D721Med (cell line): ENCODE measurements around the gene KCNH1.

Source experiments
- DNase-seq: peaks from one replicate; pipeline ENCODE4 v3.0.0; 2011; ENCODE audit warnings: low spot score; ENCODE audit not compliant: insufficient read length
- FAIRE-seq: peaks from 2 replicates; lab custom pipeline; 2011; peaks lifted over from hg19 to GRCh38; lab: Jason Lieb, UNC
- CTCF ChIP-seq: IDR thresholded peaks from 2 replicates; pipeline ENCODE4 v1.5.1; 2012; ENCODE audit warnings: mild to moderate bottlenecking, control low read depth; ENCODE audit not compliant: insufficient read depth; ENCODE audit errors: missing control alignments

KCNH1 gene

GRCh38 chr1:210647406-210648333 is 486.3 kb downstream of the KCNH1 start:
- no peak for TF ChIP-seq CTCF
- peak; percentile 66 for FAIRE-seq
- no peak for DNase-seq

- FAIRE-seq (peak; percentile 97), DNase-seq (peak; percentile 72)
- no peak for TF ChIP-seq CTCF
Observed at GRCh38 chr1:210646258-210646616, 487.7 kb downstream of the KCNH1 start.

GRCh38 chr1:210645582-210646257 is 488.2 kb downstream of the KCNH1 start:
- FAIRE-seq (no peak), DNase-seq (no peak)
- no peak for TF ChIP-seq CTCF

GRCh38 chr1:210641582-210641981 is 492.4 kb downstream of the KCNH1 start:
- TF ChIP-seq CTCF = no peak
- DNase-seq = no peak
- FAIRE-seq = peak; percentile 81

- no peak for DNase-seq
- no peak for FAIRE-seq
- TF ChIP-seq CTCF = no peak
Observed at GRCh38 chr1:210635108-210635507, 498.8 kb downstream of the KCNH1 start.

GRCh38 chr1:210633636-210634035 is 500.3 kb downstream of the KCNH1 start:
- FAIRE-seq (no peak), DNase-seq (no peak)
- TF ChIP-seq CTCF = no peak
